Measurements from ENCODE around the gene CPN1.

The CPN1 gene

DNA sequence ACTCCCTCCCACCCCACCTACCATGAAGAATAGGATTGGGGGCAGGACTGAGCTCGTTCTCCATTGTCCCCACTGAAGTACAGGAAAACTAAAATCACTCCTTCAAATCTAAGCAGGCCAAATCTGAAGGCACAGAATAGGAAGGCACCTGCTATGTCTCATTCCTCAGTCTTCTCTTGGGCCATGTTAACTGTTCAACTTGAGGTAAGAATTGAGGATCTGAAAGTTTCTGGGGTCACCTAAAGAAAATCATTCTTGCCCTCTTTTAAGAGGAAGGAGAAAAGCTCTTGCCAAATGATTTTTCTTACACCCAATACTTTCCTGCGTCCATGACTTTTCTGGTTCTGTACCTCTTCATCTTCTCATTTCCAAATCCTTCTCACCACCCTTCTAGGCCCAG, 4.9 kb downstream of the CPN1 start:
- DNase-seq (ENCODE audit: low spot score), result no peak

- DNase-seq (ENCODE audit: low spot score), result no peak
These were observed 6.0 kb downstream of the CPN1 start for GRCh38 chr10:100075426-100076220.

DNA sequence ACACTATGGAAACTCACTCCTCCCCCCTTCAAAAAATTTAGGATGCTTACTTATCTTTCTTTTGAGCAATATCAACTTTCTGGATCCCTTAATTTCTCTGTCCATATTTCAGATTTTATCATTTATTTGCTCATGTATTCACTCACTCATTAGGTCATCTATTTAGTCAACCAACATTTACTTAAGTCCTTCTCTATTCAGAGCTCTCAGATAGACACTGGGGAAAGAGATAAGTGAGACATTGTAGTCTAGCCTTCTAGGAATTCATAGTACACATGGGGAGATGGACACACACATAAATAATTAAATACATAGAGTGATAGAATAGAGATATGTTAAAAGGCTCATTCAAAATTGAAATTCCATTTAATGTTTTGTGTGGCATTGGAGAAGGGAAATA, 9.2 kb downstream of the CPN1 start:
- no peak for DNase-seq (ENCODE audit: low spot score)

GRCh38 chr10:100071529-100071928, 10.1 kb downstream of the CPN1 start:
- DNase-seq (ENCODE audit: low spot score), result no peak

GRCh38 chr10:100067466-100067865, 14.2 kb downstream of the CPN1 start:
- DNase-seq (ENCODE audit: low spot score), result no peak

DNA sequence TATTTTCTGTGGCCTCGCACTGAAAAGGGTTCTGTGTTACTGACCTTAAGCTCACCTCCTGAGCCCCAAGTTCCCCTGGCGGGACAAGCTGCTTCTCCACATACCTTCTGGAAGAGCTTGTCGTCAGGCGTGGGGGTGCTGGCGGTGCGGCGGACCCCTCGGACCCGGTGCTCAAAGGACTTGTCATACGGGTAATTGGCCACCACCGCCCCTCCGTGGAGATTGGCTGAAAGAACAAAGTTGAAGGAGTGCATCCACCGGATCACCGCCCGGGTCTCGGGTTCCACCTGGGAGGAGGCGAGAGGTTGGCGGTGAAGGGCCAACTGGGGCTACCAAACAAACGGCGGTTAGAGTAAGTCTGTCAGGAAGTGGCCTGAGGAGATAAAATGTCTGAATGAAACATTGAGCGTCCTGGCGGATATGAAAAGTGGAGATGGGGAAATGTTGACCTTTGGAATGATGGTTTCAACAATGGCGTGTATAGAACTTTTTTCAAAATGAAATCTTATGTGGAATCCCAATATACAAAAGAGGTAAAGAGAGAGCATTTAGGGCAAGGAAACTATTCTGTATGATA, 16.5 kb downstream of the CPN1 start:
- no peak for DNase-seq (ENCODE audit: low spot score)

DNA sequence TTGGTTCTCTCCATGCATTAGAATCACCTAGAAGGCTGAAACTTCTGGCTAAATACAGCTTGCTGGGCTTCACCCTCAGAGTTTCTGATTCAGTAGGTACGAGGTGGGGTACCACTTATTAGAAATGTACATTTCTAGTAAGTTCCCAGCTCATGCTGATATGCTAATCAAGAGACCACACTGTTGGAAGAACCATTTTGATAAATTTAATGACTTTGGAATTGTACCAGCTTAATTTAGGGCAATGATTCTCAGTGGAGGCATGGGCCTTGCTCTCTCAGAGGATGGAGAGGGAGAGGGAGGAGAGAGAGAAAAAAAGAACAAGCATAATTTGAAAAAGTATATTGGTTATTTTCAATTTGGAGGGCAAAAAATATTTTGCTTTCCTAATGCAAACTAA, 20.3 kb downstream of the CPN1 start:
- no peak for DNase-seq (ENCODE audit: low spot score)

DNA sequence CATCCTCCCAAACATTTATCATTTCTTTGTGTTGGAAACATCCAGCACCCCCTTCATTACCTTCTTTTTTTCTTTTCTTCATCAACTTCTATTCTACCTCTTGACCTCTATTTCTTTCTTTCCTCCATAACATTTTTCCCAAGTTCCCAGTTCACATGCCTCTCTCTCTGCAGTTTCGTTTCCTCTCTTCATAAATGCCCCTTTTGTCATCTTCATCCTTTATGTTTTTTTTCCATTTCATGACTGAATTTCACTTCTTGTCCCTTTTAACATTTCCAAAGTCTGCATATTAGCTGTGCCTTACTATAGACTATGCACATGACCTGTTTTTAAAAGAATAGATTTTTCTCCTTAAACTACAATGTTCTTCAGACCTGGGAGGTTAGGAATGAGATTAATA, 23.7 kb downstream of the CPN1 start:
- DNase-seq (ENCODE audit: low spot score), result no peak

DNA sequence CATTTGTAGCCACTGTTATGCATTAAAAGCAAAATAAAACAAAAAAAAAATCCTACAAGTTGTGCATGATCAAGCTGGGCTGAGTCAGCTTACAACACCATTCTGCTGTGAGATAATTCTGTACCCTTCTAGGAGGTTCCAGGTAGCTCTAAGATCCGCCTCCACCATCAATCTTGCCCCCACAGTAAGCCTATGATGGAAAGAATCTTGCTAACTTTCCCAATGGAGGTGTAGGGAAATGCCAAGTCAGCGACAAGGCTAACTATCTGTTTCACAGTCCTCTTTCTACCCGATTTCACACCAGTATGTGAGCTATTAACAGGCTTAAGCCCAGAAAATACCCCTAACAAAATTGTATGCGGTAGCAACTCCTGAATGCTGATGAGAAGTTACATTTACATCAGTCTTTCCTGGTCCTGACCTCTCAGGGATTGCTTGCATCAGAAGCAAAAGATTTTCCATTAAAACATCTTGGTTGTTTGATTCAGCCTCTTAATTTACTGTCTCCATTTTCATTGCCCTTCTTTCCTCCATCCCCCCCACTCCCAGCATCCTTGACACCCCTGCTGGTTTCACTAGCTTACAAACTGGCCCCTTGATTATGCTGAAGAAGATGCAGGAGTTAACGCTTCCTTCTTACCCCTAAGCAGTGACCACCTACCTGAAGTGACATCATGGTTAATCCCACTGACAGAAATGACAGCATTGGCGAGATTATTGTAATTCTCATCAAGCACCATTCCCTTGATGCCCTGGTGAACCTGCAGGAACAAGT, 27.8 kb downstream of the CPN1 start:
- no peak for DNase-seq (ENCODE audit: low spot score)

GRCh38 chr10:100046021-100046486, 35.6 kb downstream of the CPN1 start:
- DNase-seq (ENCODE audit: low spot score), result peak; percentile 82

- DNase-seq (ENCODE audit: low spot score), result no peak
These were observed 36.1 kb downstream of the CPN1 start for GRCh38 chr10:100045592-100045991.

- DNase-seq (ENCODE audit: low spot score), result peak; percentile 43
These were observed 37.9 kb downstream of the CPN1 start for GRCh38 chr10:100043796-100044195.

DNA sequence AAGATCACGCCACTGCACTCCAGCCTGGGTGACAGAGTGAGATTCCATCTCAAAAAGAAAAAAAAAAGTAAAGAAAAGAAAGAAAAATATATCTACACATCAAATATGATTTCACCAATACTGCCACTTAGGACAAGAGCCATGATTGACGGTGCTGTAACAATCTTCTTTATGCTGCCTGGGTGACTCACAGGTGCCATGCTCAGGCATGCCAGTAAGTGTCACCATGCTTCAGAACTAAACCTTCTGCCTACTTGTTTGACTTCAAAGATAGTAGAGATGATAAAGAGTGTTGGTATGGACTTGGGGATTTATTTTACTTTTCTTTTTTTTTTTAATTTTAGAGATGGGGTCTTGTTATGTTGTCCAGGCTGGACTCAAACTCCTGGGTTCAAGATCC, 38.3 kb downstream of the CPN1 start:
- DNase-seq (ENCODE audit: low spot score), result no peak

- DNase-seq (ENCODE audit: low spot score), result no peak
These were observed 40.2 kb downstream of the CPN1 start for GRCh38 chr10:100041306-100042002.

GRCh38 chr10:100038561-100039071, 43.1 kb downstream of the CPN1 start:
- DNase-seq (ENCODE audit: low spot score), result no peak

- DNase-seq (ENCODE audit: low spot score), result no peak
These were observed 43.8 kb downstream of the CPN1 start for GRCh38 chr10:100037758-100038315.

DNA sequence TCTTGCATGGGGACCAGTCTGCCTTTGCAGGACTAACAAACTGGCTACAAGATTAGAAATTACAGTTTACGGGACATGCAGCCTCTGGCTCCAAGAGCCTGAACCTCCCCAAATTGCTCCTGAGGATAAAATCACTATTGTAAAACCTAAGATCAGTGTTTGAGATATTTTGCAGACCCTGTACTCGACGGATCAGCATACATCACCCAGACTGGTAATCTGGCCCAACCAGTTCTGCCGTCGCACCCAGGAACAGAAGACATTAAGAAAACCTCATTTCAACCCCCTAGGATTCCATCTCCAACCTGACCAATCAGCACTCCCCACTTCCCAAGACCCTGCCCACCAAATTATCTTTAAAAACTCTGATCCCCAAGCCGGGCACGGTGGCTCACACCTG, 44.8 kb downstream of the CPN1 start:
- DNase-seq (ENCODE audit: low spot score), result no peak

- no peak for DNase-seq (ENCODE audit: low spot score)
These were observed 47.8 kb downstream of the CPN1 start for GRCh38 chr10:100033766-100034418.

DNA sequence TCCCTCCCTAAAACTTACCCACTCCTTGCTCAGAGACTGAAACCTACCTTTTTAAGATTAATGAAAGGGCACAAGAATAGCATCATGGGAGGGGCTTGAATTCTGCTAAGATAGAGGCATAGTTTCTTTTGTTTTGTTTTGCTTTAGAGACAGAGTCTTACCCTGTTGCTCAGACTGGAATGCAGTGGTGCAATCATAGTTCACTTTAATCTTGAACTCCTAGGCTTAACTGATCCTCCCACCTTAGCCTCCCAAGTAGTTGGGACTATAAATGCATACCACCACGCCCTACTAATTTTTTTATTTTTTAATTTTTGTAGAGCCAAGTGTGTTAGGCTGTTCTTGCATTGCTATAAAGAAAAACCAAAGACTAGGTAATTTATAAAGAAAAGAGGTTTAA, 54.3 kb downstream of the CPN1 start:
- DNase-seq (ENCODE audit: low spot score), result no peak

- DNase-seq (ENCODE audit: low spot score), result no peak
These were observed 56.1 kb downstream of the CPN1 start for GRCh38 chr10:100025576-100025975.

DNA sequence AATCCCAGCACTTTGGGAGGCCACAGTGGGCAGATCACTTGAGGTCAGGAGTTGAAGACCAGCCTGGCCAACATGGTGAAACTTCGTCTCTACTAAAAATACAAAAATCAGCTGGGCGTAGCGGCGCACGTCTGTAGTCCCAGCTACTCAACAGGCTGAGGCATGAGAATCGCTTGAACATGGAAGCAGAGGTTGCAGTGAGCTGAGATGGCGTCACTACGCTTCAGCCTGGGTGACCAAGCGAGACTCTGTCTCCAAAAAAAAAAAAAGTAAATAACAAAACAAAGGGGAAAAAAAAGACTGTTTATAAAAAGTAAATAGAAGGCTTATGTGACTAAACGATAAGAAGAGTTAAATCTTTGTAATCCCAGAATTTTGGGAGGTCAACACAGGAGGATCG, 56.9 kb downstream of the CPN1 start:
- no peak for DNase-seq (ENCODE audit: low spot score)

Measured in AG08395 (cell line).